IPS-18c (cell line): ENCODE data around the gene SRCAP.

Source experiments
- H3K4me3 ChIP-seq: 2 replicates; pipeline ENCODE4 v1.7.0; 2013; ENCODE audit warnings: low read depth, mild to moderate bottlenecking, low read length, moderate library complexity; ENCODE audit not compliant: insufficient read depth
- H3K9me3 ChIP-seq: one replicate; pipeline ENCODE4 v1.6.1; 2013; ENCODE audit warnings: mild to moderate bottlenecking, low read length, moderate library complexity; ENCODE audit not compliant: control insufficient read depth, insufficient read depth

SRCAP gene

DNA sequence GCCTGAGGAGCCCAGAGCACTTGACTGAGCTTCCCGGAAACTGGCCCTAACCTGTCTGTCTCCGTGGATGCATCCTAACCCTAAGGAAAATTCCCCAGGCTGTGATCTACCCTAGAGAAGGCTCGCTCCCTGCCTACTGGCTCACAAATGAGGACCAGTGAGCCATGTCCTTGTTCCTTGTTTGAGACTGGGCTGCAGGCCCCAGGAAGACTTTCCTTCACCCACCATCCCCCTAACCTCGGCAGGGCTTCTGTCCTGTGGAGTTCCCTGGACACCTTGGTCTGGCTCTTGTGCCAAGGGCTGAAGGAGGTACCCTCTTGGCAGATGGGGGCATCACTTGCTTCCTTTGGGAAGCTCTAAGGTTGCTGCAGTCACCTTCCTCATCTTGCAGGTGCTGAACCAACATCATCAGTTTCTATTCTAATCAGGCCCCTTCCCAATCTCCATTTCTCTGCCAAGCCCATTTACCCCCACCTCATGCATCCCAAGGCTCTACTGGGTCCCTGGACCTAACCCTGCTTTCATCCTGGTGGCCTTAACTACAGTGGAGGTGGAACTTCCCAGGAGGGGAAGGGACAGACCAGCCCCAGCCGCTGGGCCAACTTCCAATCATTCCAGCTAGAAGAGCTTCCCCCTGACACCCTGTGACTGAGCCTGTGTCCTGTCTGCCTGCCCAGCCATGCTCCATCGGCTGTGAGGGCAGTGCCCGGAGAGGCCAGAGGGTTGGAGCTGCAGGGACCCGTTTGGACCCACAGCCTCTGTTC is 75.6 kb downstream of the SRCAP start:
- Histone ChIP-seq H3K4me3 (peak overlapping the region; percentile 66; the same call in 1 of the 2 replicates), H3K9me3 (no peaks in the 10 kb centered on the region)

DNA sequence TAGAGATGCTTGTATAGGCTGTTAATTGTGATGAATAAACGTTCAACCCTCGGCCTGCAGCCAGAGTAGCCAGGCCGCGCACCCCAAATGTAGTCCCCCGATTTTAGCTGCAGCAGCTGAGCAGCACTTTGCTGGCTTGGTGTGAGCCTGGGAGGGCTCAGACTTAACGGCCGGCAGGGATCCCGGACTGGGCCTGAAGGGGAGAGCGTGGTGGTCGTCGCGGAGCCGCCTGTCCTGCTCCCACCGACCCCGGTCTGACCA is 76.1 kb downstream of the SRCAP start:
- Histone ChIP-seq H3K9me3 (no peaks in the 10 kb centered on the region), H3K4me3 (peak overlapping the region; percentile 66; the same call in 1 of the 2 replicates)

- H3K4me3 ChIP-seq = peak overlapping the region; percentile 66
- H3K9me3 ChIP-seq = no peaks in the 10 kb centered on the region
Measured at GRCh38 chr16:30775392-30776188, 76.6 kb downstream of the SRCAP start.

- no peaks in the 10 kb centered on the region for H3K9me3 ChIP-seq
- no peak overlapping the region for H3K4me3 ChIP-seq
Measured at GRCh38 chr16:30777591-30778297, 78.8 kb downstream of the SRCAP start.

DNA sequence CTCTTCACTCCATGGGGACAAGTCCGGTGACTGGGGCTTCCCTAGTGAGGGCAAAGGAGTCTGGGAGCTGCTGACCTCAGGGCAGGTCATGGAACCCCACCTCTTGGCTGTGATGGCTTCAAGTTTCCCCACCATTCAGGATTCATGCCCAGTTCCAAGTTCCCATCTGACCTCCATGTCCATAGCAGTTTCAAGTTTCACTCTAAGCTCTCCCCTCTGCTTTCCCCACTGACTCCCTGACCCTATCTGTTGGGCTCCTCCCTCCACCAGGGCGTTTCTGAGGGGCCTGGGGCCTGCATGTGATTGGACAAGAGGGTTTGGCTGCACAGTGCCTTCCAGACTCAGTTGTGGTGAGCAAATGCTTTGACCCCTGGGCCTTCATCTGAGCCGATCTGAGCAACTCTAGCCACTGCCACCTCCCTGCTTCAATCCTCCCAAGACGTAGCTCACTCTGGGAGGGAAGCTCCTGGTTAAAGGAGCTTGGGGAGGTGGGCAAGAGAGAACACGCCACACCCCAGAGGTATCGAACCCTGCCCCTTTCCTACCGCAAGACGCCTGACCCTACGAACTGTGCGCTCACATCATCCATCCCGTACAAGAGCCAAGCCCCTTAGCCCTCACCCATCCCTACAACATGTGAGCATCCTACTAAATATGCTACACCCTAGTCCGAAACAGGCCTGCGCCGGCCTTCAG is 79.7 kb downstream of the SRCAP start:
- Histone ChIP-seq H3K9me3 (no peaks in the 10 kb centered on the region), H3K4me3 (no peak overlapping the region)

DNA sequence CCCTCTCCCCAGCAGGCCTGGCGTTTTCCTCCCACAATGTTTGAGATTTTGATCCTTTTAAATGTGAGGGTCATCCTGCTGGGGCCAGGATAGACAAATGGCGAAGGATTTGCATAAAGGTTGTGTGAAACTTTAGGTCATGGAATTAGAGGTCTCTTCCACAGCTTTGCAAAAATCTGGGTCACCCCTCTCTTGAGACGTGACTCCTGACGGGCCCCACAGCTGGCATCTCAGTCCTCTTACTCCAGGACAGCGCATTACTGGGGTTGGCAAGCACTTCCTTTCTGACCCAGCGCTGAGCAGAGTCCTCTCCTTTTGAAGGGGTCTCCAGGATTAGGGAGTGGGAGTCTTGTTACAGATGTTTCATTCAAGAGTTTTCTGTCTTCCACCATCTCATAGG is 80.6 kb downstream of the SRCAP start:
- H3K4me3 ChIP-seq = no peak overlapping the region
- no peaks in the 10 kb centered on the region for H3K9me3 ChIP-seq

DNA sequence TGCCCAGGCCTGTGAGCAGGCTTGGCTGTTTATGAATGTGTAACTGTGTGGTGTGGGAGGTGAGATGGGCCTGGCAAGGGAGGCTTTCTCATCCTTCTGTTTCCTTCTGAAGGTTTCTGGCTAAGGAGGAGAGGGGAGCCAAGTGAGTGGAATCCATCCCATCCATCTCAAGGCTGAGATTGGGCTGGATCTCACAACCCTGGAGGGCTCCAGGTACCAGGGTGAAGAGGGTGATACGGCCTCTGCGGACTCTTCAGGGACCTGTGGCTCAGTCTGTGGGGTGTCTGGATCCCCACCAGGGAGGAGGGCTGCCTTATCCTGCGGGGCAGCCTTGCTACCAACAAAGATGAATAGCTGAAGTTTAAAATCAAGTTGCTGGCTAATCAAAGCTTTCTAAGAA is 81.0 kb downstream of the SRCAP start:
- Histone ChIP-seq H3K4me3 (no peak overlapping the region), H3K9me3 (no peaks in the 10 kb centered on the region)

DNA sequence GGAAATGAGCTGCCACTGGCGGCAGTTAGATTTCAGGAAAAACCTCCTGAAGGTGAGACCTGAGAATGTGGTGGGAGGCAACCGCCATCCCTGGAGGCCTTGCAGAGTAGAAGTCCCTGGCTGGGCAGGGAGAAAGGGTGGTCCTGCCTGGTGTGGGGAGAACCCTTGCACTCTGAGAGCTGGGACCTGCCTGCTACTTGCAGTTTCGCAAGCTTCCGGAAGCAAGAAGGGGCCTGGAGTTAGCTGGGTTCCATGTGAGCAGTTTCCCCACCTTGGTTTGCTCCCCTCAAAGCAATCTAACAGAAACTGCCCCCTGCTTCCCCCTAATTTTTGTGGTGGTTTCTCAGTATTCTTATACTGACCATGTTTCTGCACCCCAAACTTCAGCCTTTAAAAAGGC is 81.6 kb downstream of the SRCAP start:
- Histone ChIP-seq H3K9me3 (no peaks in the 10 kb centered on the region), H3K4me3 (no peak overlapping the region)

GRCh38 chr16:30782486-30783279 is 83.7 kb downstream of the SRCAP start:
- H3K9me3 ChIP-seq = no peaks in the 10 kb centered on the region
- H3K4me3 ChIP-seq = no peak overlapping the region

- no peak overlapping the region for H3K4me3 ChIP-seq
- H3K9me3 ChIP-seq = no peaks in the 10 kb centered on the region
Measured at GRCh38 chr16:30783280-30784109, 84.5 kb downstream of the SRCAP start.

DNA sequence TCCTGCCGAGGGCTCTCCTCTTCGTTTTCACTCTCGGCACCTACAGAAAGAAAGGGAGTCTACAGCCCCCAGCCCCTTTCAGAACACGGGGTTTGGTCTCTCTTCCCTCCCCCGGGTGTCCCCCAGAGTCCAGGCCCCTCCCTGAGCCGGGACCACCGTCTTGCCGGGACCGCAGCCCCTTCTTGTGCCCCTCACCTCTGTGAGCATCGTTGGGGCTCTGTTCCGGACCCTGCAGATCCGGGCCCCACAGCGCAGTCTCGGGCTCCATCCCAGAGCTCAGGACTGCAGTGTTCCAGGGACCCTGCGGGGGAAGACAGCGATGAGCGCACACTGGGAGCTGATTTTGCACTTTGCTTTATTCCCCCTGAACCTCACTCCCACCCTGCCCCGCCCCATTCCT is 85.2 kb downstream of the SRCAP start:
- no peaks in the 10 kb centered on the region for H3K9me3 ChIP-seq

DNA sequence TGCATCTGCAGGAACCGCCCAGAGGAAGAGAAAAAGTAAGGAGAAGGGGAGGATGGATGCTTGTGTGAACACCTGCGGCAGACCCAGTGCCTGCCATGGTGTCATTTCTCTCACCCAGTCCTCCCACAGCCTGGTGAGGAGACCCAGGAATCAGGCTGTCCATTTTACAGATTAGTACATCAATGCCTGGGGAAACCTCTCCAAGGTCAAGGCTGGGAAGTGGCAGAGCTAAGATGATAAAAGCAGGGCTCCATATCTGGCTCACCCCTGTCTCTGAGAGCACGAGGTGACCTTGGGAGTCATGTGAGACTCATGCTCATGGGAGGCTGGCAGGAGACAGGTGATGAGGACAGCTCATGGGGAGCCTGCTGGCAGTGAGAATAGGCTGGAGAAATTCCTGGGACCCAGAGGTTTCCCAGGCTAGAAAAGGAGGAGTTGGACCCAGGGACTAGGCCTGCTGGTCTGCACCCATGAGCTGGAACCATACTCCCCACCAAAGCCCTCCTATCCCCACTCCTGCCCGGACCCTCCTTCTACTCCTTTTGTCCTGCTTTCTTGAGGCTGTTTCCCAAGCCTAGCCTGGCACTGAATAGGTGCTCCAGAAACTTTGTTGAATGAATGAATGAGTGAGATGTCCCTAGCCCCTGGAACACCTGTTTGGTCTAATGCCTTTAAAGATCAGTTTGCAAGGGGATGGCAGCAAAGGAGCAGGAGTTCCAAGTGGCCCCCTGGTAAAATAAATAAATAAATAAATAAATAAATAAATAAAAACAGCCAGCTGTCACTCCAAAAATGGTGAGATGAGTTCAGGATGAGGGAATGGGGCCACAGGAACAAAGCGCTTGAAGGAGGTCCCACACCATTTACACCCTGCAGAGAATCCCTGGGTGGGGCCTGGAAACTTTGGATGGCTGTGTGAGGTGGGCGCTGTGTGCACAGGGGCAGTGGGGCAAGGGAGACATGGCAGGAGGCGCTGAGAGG is 86.4 kb downstream of the SRCAP start:
- H3K4me3 ChIP-seq = peak overlapping the region; percentile 64
- no peaks in the 10 kb centered on the region for H3K9me3 ChIP-seq

More for the DNA sequence above, 85.2 kb downstream of the SRCAP start:
- H3K4me3 ChIP-seq = no peak overlapping the region

GRCh38 chr16:30786115-30786935 is 87.4 kb downstream of the SRCAP start:
- Histone ChIP-seq H3K4me3 (peak overlapping the region; percentile 64), H3K9me3 (no peaks in the 10 kb centered on the region)

DNA sequence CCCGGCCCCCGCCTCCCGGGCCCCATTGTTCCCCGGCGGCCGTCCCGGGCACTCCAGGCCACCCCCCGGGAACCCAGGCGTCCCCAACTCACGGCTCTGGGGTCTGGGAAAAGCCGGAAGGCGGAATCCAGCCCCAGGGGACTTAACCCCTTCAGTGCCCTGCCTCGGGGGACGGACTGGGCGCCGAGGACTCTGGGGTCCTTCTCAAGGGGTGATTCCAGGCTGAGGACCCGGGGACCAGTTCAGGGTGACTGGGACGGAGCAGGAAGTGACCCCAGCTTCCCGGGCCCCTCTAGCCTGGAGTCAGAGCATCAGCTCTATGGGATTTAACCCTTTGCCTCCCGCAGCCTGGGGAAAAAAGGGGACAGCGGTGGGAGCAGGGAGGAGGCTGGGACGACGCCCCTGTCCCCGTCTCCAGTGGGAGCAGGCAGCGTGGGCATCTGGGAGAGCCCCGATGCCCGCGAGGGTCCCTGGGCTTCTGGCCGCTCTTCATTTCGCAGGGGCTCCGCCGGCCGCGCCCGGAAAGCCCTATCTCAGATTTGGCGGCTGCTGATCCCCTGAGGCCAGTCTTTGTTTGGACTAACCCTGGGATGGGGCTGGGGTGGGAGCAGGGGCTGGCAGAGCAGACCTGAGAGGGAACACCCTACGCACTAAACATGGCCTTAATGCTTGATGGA is 88.1 kb downstream of the SRCAP start, which contains the start of gene ZNF629:
ZNF629 (minus strand) TSS at position 270 of the 677 bp plus-strand sequence. CDS start 2,723 bp downstream, outside the sequence.
- no peaks in the 10 kb centered on the region for H3K9me3 ChIP-seq
- H3K4me3 ChIP-seq = peak within 1 kb of the TSS; percentile 64
